ACHN (cell line): Measurements from ENCODE around the gene MYO15B.

ENCODE experiments used
- DNase-seq: peaks from one replicate; pipeline ENCODE4 v3.0.0-alpha.2; 2015
- in situ Hi-C: cut with HindIII; loops from 2 replicates; pipeline ENCODE4 v1.10.0; 2017; ENCODE audit warnings: low sequenced_read_pairs, low pct_ligation_motif_present, low pct_unique_long_range_greater_than_20kb

The MYO15B gene

GRCh38 chr17:75667825-75668224 lies 80.2 kb downstream of the MYO15B start:
- in situ Hi-C loops: no loop called here
- DNase-seq: no peak

- in situ Hi-C loops: no loop called here
- DNase-seq: no peak
These were observed 80.9 kb downstream of the MYO15B start for GRCh38 chr17:75668489-75668888.

GRCh38 chr17:75670868-75671267 lies 83.3 kb downstream of the MYO15B start:
- no peak for DNase-seq
- in situ Hi-C loops: loop anchor here (10.0 kb wide), 1 partner anchor 74 kb away; no protein-coding TSS in a partner anchor

- no peak for DNase-seq
- in situ Hi-C loops: loop anchor here (10.0 kb wide), 1 partner anchor 73 kb away; no protein-coding TSS in a partner anchor
These were observed 84.4 kb downstream of the MYO15B start for GRCh38 chr17:75672011-75672410.

- in situ Hi-C loops: loop anchor here (10.0 kb wide), 1 partner anchor 71 kb away; no protein-coding TSS in a partner anchor
- no peak for DNase-seq
These were observed 85.9 kb downstream of the MYO15B start for GRCh38 chr17:75673487-75673886.
